Measurements from ENCODE around the gene OR5H1.
"Not testable (repeated sequence)": the region's sequence is repeated elsewhere in the genome, so short reads cannot be mapped to it uniquely, and the experiment has no call there.

The OR5H1 gene

DNA sequence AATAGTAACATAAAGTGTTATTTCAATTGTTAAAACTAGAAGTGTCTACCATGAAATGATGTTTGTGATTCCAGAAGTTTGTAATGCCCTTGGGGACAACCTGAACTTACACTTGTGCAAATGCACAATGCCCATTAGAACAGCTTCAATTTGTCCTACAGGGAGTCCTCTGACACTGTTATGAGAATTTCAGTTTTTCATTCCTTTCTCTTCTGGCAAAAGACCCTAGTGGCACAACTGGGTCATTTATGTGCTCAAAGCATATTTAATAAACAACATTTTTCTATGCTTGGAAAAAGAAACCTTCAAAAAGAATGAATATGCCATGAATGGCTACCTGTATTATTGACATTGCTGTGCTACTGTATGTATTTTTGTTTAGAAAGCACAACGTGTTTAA lies at the start of gene OR5H1:
Gene OR5H1, plus strand, starts transcription at position 301 of the 400 bp plus-strand sequence. CDS start 1,977 bp downstream, outside the sequence.
- no peak for DNase-seq

DNA sequence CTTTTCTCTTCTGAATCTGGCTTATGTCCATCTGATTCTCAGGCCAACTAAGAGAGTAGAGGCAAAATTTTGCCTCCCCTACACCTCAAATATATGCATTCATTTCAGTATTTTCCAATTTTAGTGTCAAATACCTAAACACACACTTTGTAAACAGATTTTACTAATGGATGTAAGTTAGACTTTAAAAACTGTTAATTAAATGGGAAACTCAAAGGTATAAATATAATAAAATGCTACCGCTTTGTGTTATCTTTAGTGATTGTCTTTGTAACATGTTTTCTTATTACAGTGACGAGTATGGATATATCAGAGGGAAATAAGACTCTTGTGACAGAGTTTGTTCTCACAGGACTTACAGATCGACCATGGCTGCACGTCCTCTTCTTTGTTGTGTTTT lies 43.6 kb upstream of the OR5H1 start, which contains the start of gene OR5AC2:
Gene OR5AC2, plus strand, starts transcription at position 301 of the 400 bp plus-strand sequence. Its CDS starts 0 bp downstream, at position 301.
- DNase-seq: no peak

DNA sequence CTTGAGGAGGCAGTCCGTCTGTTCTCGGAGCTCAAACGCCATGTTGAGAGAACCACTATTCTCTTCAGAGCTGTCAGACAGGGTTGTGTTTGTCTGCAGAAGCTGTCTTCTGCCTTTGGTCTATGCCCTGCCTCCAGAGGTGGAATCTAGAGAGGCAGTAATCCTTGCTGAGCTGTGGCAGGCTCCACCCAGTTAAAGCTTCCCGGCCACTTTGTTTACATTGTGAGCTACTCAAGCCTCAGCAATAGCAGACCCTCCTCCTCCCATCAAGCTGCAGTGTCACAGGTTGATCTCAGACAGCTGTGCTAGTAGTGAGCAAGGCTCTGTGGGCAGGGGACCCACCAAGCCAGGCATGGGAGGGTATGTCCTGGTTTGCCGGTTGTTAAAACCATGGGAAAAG lies 34.6 kb upstream of the OR5H1 start:
- no peak for DNase-seq

DNA sequence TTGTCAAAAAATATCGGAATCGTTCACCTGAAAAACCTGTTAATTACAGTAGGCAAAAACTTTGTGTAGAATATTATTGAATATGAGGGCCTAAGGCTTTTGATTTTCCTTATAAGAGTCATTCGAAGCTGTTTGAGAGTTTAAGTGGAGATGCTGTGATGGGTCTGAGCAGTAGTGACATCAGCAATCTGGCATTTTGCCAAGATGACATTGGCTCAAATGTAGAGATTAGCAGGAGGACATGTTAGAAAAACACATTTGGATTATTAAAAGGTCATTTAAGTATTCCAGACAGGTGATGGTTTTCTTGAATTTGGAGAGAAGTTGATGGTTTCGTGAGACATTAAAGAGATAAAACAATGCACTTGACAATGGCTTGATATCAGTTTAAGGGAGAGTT lies 30.7 kb upstream of the OR5H1 start:
- no peak for DNase-seq

DNA sequence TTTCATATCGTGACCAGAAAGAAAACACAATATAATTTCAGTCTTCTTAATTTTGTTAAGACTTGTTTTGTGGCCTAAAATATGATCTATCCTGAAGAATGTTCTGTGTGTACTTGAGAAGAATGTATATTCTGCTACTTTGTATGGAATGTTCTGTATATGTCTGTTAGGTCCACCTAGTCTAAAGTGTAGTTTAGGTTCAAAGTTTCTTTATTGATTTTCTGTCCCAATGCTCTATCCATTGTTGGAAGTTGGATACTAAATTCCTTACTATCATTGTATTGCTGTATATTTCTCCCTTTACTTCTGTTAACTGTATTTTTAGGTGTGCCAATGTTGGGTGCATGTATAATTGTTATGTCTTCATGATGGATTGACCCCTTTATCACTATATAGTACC lies 22.4 kb upstream of the OR5H1 start:
- no peak for DNase-seq

DNA sequence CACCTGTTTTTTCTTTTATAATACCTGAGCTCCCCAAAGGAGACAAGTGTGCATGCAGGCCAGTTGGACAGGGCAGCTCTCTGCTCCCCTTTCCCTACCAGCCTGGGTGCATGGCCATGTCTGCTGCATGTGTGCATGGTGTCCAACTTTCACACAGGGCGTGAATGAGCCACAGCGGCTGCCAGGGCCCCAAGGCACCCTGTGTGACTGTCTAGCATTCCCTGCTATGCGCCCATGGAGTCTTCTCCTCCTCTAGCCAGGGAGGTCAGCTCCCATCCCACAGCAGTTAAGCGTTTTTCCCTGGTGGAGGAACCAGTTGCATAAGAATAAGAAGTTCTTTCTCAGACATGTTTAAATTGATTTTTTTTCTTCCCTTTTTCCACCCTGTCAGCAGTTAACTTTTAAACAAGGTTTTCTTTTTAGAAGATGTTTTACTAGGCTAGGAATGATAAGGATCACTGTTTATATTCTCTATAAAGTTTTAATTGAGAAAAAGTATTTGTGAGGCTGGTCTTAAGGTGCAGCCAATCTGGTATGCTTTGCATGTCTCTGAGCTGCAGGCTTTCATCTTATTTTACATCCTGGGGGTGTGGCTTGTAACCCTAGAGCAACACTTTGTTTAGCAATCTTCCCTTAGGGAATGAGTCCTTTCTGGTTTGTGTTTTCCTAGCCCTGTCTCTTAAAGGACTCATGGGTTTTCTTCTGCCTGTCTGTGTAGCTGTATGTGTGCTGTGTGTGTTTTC lies 20.5 kb upstream of the OR5H1 start:
- no peak for DNase-seq

- no peak for DNase-seq
These were observed 20.0 kb upstream of the OR5H1 start for GRCh38 chr3:98110550-98110908.

- DNase-seq: no peak
These were observed 16.3 kb upstream of the OR5H1 start for GRCh38 chr3:98114264-98114663.

DNA sequence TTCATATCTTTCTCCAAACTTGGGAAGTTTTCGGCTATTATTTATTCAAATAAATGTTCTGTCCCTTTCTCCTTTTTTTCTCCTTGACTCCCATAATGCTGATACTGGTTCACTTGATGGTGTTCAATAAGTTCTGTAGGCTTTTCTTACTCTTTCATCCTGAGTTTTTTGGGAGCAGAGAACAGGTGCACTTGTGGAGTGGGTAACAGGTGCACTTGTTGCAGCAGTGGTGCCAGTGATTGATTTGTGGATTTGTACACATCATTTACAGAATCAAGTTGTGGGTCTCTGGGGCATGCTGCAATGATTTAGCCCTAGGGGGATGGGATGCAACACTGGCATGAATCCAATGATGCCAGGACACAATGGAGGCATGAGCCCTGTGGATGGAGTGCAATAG lies 14.8 kb upstream of the OR5H1 start:
- no peak for DNase-seq

DNA sequence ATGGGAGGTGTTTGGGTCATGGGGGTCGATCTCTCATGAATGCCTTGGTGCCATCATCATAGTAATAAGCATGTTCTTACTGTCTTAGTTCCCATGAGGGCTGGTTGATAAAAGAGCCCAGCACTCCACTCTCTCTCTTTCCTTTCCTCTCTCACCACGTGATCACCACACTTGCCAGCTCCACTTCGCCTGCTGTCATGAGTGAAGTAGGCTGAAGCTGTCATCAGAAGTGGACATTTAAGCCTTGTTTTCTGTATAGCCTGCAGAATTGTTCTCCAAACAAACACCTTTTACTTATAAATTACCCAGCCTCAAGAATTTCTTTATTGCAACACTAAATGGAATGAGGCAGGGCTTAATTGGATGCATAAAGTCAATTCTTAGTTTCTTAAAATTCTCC lies 6.1 kb downstream of the OR5H1 start:
- DNase-seq: no peak

DNA sequence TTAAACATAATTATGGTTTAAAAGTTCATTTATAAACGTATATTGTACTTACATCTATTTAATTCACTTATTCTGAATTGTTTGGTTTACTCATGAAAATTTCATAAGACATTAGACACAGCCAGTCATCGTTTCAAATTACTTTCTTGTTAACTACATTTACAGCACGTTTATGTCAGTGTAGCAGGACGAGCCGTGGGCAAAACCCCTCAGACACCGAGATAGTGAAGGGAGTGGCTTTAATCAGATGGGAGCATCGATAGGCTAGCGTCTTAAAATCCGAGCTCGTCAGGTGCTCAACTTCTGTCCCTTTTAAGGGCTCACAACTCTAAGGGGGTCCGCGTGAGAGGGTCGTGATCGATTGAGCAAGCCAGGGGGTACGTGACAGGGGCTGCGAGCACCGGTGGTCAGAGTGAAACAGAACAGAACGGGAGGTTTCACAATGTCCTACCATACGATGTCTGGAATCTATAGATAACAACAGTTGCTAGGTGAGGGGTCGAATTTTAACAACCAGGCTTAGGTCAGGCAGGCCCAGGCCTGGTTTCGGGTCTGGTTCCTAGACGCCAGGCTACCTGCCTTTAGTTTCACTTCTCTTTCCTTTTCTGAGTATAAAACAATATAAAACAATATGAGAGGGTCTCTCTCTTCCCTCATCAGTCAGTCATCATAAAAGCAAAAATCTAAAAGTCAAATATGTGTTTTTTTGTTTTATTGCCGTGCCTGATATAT lies 7.5 kb downstream of the OR5H1 start:
- DNase-seq: not testable (repeated sequence)

- DNase-seq: no peak
These were observed 10.0 kb downstream of the OR5H1 start for GRCh38 chr3:98140531-98140930.

DNA sequence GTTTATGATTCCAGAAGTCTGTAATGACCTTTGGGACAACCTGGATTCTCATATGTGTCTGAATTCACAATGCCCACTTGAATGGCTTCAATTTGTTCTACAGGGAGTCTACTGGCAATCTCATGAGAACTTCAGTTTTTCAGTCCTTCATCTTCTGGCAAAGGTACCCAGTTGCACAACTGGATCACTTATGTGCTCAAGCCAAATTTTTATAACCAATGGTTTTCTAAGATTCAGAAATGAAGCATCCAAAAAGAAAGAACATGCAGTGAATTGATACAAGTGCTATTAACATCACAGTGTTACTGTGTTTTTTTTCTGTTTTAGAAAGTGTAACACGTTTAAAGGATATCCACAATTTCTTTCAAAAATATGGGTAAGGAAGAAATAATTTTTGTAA lies 16.7 kb downstream of the OR5H1 start, which contains the start of gene OR5H14:
Gene OR5H14, plus strand, starts transcription at position 301 of the 400 bp plus-strand sequence. CDS start 1,907 bp downstream, outside the sequence.
- DNase-seq: no peak

- DNase-seq: no peak
These were observed 18.2 kb downstream of the OR5H1 start for GRCh38 chr3:98148751-98149150.

- DNase-seq: not testable (repeated sequence)
These were observed 18.9 kb downstream of the OR5H1 start for GRCh38 chr3:98149456-98149855.

DNA sequence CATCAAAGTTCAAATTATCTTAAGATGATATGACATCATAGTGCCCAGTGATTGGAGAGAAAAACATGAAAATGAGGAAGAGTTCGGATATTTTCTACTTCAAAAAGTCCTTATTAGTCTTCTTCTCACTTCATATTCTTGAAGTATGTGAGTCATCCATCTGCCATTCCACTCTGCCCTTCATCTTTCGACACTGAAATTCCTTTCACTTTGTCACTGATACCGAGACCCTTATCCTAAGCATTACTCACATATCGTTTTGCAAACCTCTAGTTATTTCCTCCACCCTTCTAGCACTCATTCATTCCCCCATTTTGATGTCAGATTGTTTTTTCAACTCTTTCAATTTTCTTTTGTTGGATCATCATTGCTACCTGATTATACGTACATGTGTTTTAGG lies 20.7 kb downstream of the OR5H1 start:
- DNase-seq: no peak

DNA sequence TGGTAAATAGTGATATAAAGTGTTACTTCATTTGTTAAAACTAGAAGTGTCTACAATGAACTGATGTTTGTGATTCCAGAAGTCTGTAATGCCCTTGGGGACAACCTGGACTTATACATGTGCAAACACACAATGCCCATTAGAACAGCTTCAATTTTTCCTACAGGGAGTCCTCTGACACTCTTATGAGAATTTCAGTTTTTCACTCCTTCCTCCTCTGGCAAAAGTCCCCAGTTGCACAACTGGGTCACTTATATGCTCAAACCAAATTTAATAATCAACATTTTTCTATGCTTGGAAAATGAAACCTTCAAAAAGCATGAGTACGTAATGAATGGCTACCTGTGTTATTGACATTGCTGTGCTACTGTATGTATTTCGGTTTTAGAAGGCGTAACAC lies 35.9 kb downstream of the OR5H1 start, which contains the start of gene OR5H15:
Gene OR5H15, plus strand, starts transcription at position 301 of the 400 bp plus-strand sequence. CDS start 2,004 bp downstream, outside the sequence.
- no peak for DNase-seq

DNA sequence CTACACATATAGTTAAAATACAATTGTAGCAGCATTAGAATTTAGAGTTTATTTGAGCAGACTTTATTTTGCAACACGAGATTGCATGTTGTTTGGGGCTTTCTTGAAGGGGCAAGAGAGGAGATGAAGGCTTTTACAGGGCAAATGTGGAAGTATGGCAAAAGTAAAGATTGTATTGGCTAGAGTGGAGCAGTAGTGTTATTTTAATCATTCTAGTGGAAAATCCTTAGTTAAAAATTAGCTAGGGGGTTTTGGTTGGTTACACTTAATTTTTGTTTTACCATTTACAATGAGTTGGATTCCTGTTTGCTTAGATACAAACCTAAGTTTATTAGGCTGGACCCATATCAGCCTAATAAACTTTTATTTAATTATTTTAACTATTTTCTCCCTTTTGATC lies 40.5 kb downstream of the OR5H1 start:
- DNase-seq: no peak

- DNase-seq: no peak
These were observed 42.1 kb downstream of the OR5H1 start for GRCh38 chr3:98172621-98173020.

DNA sequence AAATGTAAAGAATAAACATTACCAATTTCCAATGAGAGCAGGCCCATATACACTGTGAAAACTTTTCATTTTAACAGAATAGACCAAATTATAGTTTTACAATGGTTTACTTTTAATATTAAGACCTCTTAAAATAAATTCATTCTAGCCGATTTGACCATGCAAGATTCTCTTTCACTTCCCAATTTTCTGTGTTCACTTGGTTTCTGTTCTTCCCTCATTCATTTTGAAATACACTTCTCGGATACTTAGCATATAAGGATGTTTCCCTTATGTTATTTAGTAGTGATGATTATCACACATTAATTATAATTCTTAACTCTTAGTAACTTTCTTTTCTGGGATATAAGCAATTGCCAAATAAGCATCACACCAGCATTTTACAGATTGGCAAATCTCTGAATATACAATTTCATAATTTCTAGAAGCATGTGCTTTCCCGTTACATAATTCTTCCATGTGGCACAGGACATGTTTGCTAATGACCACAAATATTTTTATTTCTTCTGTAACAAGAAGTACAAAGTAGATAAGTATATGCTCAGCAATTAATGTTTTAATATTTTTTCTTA lies 49.9 kb downstream of the OR5H1 start:
- DNase-seq: no peak

- no peak for DNase-seq
These were observed 51.7 kb downstream of the OR5H1 start for GRCh38 chr3:98182196-98182595.

GRCh38 chr3:98185180-98185579 lies 54.7 kb downstream of the OR5H1 start:
- no peak for DNase-seq
